ENCODE measurements around the gene NTRK3.

The NTRK3 gene

DNA sequence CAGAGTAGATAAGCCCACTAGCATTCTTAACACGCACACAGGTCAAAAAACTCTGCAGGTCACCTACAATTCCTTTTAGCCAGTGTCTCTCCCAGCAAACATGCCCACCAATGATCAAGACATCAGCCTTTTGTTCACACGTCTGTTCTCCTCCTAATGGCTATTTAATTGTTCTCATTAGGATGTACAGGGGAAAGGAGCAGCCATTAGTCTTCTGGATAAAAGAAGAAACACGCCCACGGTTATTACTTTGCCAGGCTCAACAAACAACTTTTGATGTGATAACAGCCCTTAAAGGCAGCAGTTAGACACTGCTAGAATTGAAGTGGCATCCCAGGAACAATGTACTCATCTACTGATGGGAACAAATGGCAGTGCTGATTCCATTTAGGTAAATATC, 108.8 kb downstream of the NTRK3 start (continued):
- TF ChIP-seq, protein P1, sequence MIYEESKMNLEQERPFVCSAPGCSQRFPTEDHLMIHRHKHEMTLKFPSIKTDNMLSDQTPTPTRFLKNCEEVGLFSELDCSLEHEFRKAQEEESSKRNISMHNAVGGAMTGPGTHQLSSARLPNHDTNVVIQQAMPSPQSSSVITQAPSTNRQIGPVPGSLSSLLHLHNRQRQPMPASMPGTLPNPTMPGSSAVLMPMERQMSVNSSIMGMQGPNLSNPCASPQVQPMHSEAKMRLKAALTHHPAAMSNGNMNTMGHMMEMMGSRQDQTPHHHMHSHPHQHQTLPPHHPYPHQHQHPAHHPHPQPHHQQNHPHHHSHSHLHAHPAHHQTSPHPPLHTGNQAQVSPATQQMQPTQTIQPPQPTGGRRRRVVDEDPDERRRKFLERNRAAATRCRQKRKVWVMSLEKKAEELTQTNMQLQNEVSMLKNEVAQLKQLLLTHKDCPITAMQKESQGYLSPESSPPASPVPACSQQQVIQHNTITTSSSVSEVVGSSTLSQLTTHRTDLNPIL (CRISPR knock-in tag; IDR thresholded peaks at IDR 0.05; ENCODE audit: low read depth), result no peak
- TF ChIP-seq ISL1 (CRISPR knock-in tag; IDR thresholded peaks at IDR 0.05) (no peak), TCF4 (CRISPR knock-in tag; IDR thresholded peaks at IDR 0.05; ENCODE audit: borderline replicate concordance) (no peak)
- TF ChIP-seq, protein P2, sequence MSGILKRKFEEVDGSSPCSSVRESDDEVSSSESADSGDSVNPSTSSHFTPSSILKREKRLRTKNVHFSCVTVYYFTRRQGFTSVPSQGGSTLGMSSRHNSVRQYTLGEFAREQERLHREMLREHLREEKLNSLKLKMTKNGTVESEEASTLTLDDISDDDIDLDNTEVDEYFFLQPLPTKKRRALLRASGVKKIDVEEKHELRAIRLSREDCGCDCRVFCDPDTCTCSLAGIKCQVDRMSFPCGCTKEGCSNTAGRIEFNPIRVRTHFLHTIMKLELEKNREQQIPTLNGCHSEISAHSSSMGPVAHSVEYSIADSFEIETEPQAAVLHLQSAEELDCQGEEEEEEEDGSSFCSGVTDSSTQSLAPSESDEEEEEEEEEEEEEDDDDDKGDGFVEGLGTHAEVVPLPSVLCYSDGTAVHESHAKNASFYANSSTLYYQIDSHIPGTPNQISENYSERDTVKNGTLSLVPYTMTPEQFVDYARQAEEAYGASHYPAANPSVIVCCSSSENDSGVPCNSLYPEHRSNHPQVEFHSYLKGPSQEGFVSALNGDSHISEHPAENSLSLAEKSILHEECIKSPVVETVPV (CRISPR knock-in tag; IDR thresholded peaks at IDR 0.05), result no peak

DNA sequence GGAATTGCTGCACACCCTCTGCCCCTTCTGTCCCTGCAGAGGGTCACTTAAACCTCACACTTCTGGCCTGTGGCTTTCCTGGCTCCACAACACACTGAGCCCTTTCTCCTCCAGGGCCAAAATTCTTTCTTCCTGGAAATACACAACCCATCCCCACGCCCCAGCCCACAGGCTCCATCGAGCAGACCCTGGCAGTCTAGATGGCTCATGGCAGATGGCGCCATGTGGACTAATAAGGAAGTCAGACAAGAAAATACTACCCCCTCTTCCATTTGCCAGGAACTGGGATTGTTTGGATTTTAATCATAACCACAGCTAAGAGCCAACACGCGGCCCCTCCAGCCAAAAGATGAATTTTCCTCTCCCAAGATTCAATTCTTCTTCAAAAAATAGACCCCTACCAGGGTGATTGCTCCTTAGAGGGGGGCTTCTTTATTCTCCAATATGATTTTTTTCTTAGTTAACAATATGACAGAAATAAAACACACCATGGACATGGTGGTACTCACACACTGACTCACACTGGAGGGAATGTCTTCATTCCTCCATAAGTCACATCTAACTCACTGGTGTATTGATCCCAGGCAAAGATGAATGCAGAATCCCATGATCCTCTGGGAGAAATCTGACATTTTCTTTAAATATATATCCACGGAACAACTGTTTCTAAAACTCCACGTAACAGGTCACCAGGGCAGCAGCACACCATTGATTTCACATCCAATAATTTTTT, 111.5 kb downstream of the NTRK3 start:
- TF ChIP-seq ARNTL (CRISPR knock-in tag; IDR thresholded peaks at IDR 0.05; ENCODE audit: borderline replicate concordance, low read depth) (no peak), ZNF70 (CRISPR knock-in tag; IDR thresholded peaks at IDR 0.05) (no peak), ESRRG (CRISPR knock-in tag; IDR thresholded peaks at IDR 0.05) (no peak), ISL1 (CRISPR knock-in tag; IDR thresholded peaks at IDR 0.05) (no peak), SNAI2 (CRISPR knock-in tag; IDR thresholded peaks at IDR 0.05) (no peak)
- ATAC-seq, result no peak

DNA sequence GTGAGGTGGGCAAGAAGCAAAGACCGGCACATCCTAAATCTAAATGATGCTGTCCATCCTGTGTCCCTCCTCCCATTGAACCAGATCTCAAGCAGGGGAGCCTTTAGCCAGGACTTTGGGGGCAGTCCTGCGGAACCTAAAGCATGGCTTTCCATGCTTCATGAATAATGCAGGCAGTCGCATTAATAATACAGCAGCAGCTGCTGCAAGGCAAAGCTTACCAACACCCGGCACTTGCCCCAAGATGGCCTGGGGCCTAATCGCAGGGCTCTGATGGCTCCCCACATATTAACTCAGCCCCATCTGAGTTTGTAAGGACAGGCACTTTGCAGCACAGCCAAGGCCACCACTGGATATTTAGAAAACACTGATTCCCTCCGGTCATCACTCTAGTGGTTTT, 114.4 kb downstream of the NTRK3 start:
- ATAC-seq, result no peak
- TF ChIP-seq ZFP3 (CRISPR knock-in tag; IDR thresholded peaks at IDR 0.05) (no peak), ZNF565 (CRISPR knock-in tag; conservative IDR thresholded peaks at IDR 0.05; ENCODE audit: low read depth) (no peak), GLIS3 (CRISPR knock-in tag; IDR thresholded peaks at IDR 0.05) (no peak), PPARA (CRISPR knock-in tag; IDR thresholded peaks at IDR 0.05; ENCODE audit: borderline replicate concordance) (no peak), RARB (CRISPR knock-in tag; IDR thresholded peaks at IDR 0.05) (no peak), ZNF8 (CRISPR knock-in tag; IDR thresholded peaks at IDR 0.05) (no peak), TOX (CRISPR knock-in tag; IDR thresholded peaks at IDR 0.05; ENCODE audit: borderline replicate concordance) (no peak), ZNF70 (CRISPR knock-in tag; IDR thresholded peaks at IDR 0.05) (no peak)
- TF ChIP-seq, protein P3, sequence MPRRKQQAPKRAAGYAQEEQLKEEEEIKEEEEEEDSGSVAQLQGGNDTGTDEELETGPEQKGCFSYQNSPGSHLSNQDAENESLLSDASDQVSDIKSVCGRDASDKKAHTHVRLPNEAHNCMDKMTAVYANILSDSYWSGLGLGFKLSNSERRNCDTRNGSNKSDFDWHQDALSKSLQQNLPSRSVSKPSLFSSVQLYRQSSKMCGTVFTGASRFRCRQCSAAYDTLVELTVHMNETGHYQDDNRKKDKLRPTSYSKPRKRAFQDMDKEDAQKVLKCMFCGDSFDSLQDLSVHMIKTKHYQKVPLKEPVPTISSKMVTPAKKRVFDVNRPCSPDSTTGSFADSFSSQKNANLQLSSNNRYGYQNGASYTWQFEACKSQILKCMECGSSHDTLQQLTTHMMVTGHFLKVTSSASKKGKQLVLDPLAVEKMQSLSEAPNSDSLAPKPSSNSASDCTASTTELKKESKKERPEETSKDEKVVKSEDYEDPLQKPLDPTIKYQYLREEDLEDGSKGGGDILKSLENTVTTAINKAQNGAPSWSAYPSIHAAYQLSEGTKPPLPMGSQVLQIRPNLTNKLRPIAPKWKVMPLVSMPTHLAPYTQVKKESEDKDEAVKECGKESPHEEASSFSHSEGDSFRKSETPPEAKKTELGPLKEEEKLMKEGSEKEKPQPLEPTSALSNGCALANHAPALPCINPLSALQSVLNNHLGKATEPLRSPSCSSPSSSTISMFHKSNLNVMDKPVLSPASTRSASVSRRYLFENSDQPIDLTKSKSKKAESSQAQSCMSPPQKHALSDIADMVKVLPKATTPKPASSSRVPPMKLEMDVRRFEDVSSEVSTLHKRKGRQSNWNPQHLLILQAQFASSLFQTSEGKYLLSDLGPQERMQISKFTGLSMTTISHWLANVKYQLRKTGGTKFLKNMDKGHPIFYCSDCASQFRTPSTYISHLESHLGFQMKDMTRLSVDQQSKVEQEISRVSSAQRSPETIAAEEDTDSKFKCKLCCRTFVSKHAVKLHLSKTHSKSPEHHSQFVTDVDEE (CRISPR knock-in tag; IDR thresholded peaks at IDR 0.05), result no peak
- TF ChIP-seq, protein P1 (CRISPR knock-in tag; IDR thresholded peaks at IDR 0.05; ENCODE audit: low read depth), result no peak
- TF ChIP-seq, protein P4, sequence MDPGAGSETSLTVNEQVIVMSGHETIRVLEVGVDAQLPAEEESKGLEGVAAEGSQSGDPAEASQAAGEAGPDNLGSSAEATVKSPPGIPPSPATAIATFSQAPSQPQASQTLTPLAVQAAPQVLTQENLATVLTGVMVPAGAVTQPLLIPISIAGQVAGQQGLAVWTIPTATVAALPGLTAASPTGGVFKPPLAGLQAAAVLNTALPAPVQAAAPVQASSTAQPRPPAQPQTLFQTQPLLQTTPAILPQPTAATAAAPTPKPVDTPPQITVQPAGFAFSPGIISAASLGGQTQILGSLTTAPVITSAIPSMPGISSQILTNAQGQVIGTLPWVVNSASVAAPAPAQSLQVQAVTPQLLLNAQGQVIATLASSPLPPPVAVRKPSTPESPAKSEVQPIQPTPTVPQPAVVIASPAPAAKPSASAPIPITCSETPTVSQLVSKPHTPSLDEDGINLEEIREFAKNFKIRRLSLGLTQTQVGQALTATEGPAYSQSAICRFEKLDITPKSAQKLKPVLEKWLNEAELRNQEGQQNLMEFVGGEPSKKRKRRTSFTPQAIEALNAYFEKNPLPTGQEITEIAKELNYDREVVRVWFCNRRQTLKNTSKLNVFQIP (CRISPR knock-in tag; IDR thresholded peaks at IDR 0.05; ENCODE audit: borderline replicate concordance, low read depth), result no peak

DNA sequence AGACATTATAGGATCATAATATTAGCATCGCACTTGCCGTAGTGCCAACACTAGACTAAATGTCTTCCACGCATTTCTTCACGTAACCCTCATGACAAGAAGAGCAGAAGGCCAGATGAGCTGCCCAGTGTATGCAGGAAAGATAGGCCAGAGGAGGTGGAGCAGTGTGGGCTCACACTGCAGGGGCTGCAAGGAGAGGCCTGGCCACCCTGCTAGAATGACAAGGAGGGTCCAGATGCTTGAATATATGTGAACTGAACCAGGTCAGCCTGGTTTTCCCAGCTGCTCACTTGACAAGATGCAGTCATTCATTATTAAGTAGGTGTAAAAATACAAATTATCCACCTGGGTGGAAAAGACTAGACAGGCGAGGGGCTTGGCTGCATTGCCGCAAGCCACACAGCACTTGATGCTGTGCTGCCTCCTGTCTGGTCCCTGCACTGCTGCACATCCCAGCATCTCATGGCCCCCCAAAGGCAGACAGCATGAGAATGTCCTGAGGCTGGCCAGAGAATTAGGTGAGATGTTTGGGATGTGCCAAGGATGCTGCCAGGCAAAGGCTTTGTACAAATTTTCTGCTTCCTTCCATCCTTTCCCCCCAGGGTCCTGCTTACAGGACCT, 115.2 kb downstream of the NTRK3 start:
- ATAC-seq, result no peak
- TF ChIP-seq, protein P2 (CRISPR knock-in tag; IDR thresholded peaks at IDR 0.05), result no peak
- no peak for TF ChIP-seq SNAI2 (CRISPR knock-in tag; IDR thresholded peaks at IDR 0.05)
- no peak for TF ChIP-seq ESRRG (CRISPR knock-in tag; IDR thresholded peaks at IDR 0.05)
- no peak for TF ChIP-seq ARNTL (CRISPR knock-in tag; IDR thresholded peaks at IDR 0.05; ENCODE audit: borderline replicate concordance, low read depth)
- no peak for TF ChIP-seq ZC3H10 (CRISPR knock-in tag; IDR thresholded peaks at IDR 0.05)
- TF ChIP-seq CSDC2 (CRISPR knock-in tag; IDR thresholded peaks at IDR 0.05), result no peak
- no peak for TF ChIP-seq RARB (CRISPR knock-in tag; IDR thresholded peaks at IDR 0.05)
- TF ChIP-seq ZNF565 (CRISPR knock-in tag; conservative IDR thresholded peaks at IDR 0.05; ENCODE audit: low read depth), result no peak
- TF ChIP-seq, protein P3 (CRISPR knock-in tag; IDR thresholded peaks at IDR 0.05), result no peak
- no peak for TF ChIP-seq ZNF8 (CRISPR knock-in tag; IDR thresholded peaks at IDR 0.05)
- no peak for TF ChIP-seq TCF4 (CRISPR knock-in tag; IDR thresholded peaks at IDR 0.05; ENCODE audit: borderline replicate concordance)
- no peak for TF ChIP-seq GLIS3 (CRISPR knock-in tag; IDR thresholded peaks at IDR 0.05)
- no peak for TF ChIP-seq ISL1 (CRISPR knock-in tag; IDR thresholded peaks at IDR 0.05)

Measured in SK-N-SH treated with all-trans-retinoic acid at 6 μM for 48 hours (cell line).